Right lobe of liver (tissue), 6 donors: ENCODE results near the gene SLAIN2. TPM values are rescaled to one million over a fixed set of nuclear protein-coding genes. Genes with fewer than 3 reads are reported as not detected.
"Not testable (repeated sequence)": the region's sequence is repeated elsewhere in the genome, so short reads cannot be mapped to it uniquely, and the experiment has no call there.

ENCODE experiments used
- ATAC-seq, 4 donors: fragments of 200-7000 bp; cut with Tn5 transposase; one replicate each; pipeline ENCODE4 v1.9.1; 2020; ENCODE audit warnings: mild to moderate bottlenecking in 4 of 4, moderate library complexity in 4 of 4
- DNase-seq, 3 donors: peaks; one replicate each; pipeline ENCODE4 v3.0.0-alpha.2; 2020
- H3K27ac ChIP-seq, 3 donors: fragments of 200-600 bp; one replicate each; pipeline ENCODE4 v1.8.0; 2022
- H3K27me3 ChIP-seq, 2 donors: fragments of 200-600 bp; one replicate each; pipeline ENCODE4 v1.8.0; 2022
- H3K36me3 ChIP-seq, 4 donors: fragments of 200-600 bp; sonication (generic) in 1 of 4; one replicate each; pipeline versions ENCODE4 v1.5.1 to v1.8.0; 2017 to 2022; ENCODE audit warnings: control low read depth in 1 of 4
- H3K4me1 ChIP-seq, 4 donors: fragments of 200-600 bp; sonication (generic) in 1 of 4; one replicate each; pipeline versions ENCODE4 v1.5.1 to v1.8.0; 2017 to 2022; ENCODE audit warnings: control low read depth in 1 of 4
- H3K4me3 ChIP-seq, 3 donors: fragments of 200-600 bp; one replicate each; pipeline ENCODE4 v1.8.0; 2022
- H3K9me3 ChIP-seq, 4 donors: fragments of 200-600 bp; sonication (generic) in 1 of 4; one replicate each; pipeline versions ENCODE4 v1.5.1 to v1.8.0; 2017 to 2022; ENCODE audit warnings: control low read depth in 1 of 4
- POLR2A ChIP-seq: fragments of 450-650 bp; IDR thresholded peaks from one replicate; pipeline ENCODE4 v1.6.1; 2017; ENCODE audit warnings: antibody characterized with exemption, mild to moderate bottlenecking
- WGBS: methylation state at CpG from one replicate; pipeline ENCODE4 v1.1.6; 2018; ENCODE audit warnings: low coverage, low lambda C conversion rate; ENCODE audit not compliant: insufficient coverage; ENCODE audit errors: missing lambda C conversion rate; 5-methylcytosine and 5-hydroxymethylcytosine counted together
- intact Hi-C, 2 donors: fragments of 100-400 bp; cut with DNase I; formaldehyde crosslinking; loops; one replicate each; pipeline versions ENCODE4 v1.11.2 to v1.14.1; 2022
- total RNA-seq, 6 experiments: library from RNA; depleted of rRNA in 2 of 6; stranded (reverse); fragments of >200 nt in 2 of 6; fragmentation: NEBNext Ultra II Directional in 3 of 6; extraction: Animal tissue kit (Norgen Biotek cat#: 25700) in 3 of 6; gene quantifications; one replicate each; pipeline versions ENCODE4 v1.1.0 to v1.2.4, GENCODE V29; 2016 to 2023
- TF ChIP-seq, protein P1 (sequence below), 4 donors: fragments of 200-600 bp in 3 of 4; fragments of 450-650 bp in 1 of 4; IDR thresholded peaks; one replicate each; pipeline versions ENCODE4 v1.5.1 to v1.8.0; 2016 to 2022; ENCODE audit warnings: antibody characterized with exemption in 4 of 4, mild to moderate bottlenecking in 2 of 4
- donor health status: DM: no; HTN: yes; CAD: no.
- donor health status: DM: no; HTN: no; CAD: no.
- donor health status: DM: no; HTN: no; CAD: no.
- donor health status: DM: no; HTN: yes; CAD: no.
- donor health status: DM: no; HTN: yes; CAD: no.

Gene SLAIN2
- total RNA-seq, 6 experiments from 2014 or later, result 36.4 to 80.6 (median 45.1) TPM

DNA sequence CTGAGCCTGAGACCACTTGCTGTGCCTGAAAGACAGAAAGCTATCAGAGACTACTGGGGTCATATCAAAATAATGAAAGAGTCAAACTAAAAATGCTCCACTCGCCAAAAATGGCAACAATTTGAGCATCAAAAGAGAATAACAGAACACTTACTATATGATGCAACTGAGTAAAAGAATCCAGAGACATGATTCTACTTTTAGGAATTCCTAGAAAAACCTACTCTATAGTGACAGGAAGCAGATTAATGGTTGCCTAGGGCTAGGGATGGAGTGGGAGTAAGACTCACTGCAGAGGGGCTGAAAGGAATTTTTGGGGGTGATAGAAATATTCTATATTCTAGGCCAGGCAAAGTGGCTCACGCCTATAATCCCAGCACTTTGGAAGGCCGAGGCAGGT is 29.4 kb upstream of the SLAIN2 start:
- Histone ChIP-seq H3K4me1 (no peaks in the 10 kb centered on the region), H3K36me3 (no peaks in the 10 kb centered on the region), H3K9me3 (no peaks in the 10 kb centered on the region), H3K27ac (no peak overlapping the region), H3K4me3 (no peak overlapping the region), H3K27me3 (no peaks in the 10 kb centered on the region)
- intact Hi-C loops, result no loop called here
- no peak for DNase-seq
- no peak for ATAC-seq
- no peak for TF ChIP-seq POLR2A
- TF ChIP-seq, protein P1, sequence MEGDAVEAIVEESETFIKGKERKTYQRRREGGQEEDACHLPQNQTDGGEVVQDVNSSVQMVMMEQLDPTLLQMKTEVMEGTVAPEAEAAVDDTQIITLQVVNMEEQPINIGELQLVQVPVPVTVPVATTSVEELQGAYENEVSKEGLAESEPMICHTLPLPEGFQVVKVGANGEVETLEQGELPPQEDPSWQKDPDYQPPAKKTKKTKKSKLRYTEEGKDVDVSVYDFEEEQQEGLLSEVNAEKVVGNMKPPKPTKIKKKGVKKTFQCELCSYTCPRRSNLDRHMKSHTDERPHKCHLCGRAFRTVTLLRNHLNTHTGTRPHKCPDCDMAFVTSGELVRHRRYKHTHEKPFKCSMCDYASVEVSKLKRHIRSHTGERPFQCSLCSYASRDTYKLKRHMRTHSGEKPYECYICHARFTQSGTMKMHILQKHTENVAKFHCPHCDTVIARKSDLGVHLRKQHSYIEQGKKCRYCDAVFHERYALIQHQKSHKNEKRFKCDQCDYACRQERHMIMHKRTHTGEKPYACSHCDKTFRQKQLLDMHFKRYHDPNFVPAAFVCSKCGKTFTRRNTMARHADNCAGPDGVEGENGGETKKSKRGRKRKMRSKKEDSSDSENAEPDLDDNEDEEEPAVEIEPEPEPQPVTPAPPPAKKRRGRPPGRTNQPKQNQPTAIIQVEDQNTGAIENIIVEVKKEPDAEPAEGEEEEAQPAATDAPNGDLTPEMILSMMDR (IDR thresholded peaks at IDR 0.05), result no peak
- WGBS, result 90% methylated on average over 3 of the region's 3 CpGs

DNA sequence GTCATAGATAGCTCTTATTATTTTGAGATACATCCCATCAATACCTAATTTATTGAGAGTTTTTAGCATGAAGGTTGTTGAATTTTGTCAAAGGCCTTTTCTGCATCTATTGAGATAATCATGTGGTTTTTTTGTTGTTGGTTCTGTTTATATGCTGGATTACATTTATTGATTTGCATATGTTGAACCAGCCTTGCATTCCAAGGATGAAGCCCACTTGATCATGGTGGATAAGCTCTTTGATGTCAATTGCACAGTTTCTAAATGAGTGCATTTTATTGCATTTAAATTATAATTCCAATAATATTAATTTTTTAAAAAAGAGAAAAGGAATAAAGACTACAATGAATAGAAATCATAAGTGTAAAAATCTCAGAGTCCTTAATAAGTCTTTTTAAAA is 26.6 kb upstream of the SLAIN2 start:
- intact Hi-C loops, DNase-seq, H3K27ac ChIP-seq, H3K9me3 ChIP-seq, H3K4me3 ChIP-seq, H3K36me3 ChIP-seq, H3K4me1 ChIP-seq, ATAC-seq, H3K27me3 ChIP-seq: not testable (repeated sequence)

DNA sequence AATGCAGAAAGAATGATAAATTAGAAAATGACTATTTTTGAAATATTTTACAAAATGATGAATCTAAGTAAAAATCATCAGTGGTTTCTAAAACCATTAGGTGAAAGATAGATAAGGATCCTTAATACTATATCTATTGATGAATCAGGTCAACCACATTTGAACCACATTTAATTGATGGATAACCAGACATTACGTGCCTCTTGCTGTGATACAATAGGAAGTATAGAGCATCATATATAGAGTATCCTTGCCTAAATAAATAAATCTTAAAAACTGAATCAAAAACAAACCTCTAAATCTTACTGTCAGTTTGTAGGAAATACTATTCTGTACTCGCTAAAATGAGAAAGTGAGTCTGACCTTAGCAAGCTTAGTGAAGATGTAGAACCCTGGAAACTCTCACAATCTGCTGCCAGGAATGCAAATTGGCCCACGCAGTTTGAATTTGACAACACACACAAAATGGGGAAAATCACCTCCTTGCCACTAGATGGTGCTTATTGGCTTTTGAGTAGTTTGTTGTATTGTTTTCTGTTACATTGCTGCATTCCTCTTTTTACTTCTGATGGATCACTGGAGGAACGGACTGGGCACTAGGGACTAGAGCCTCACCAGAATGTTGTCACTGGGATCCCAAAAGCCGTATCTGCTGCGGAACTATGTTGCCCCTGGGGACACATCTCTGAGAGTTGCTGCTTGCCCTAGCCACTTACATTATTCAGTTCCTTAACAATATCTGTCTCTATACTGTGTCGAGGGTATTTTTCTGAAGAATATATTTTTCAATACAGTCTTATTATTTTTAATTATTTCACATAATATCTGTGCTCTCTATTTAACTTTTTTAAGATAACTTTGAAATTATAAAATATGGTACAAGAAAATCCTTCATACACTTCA is 25.4 kb upstream of the SLAIN2 start:
- ATAC-seq (peak; percentile 88 to 96 (median 92)), DNase-seq (no peak)
- H3K27me3 ChIP-seq, result no peaks in the 10 kb centered on the region
- TF ChIP-seq, protein P1 (IDR thresholded peaks at IDR 0.05), result peak; percentile 64 to 78 (median 72)
- TF ChIP-seq POLR2A, result no peak
- H3K36me3 ChIP-seq, result no peaks in the 10 kb centered on the region
- intact Hi-C loops, result no loop called here
- H3K27ac ChIP-seq, result no peak overlapping the region
- H3K9me3 ChIP-seq, result no peaks in the 10 kb centered on the region
- peaks cover 0 to 8% (median 0%) of the 10 kb centered on the region in 4 donors for H3K4me1 ChIP-seq
- H3K4me3 ChIP-seq, result no peak overlapping the region
- WGBS, result 22% methylated on average over 7 of the region's 7 CpGs

DNA sequence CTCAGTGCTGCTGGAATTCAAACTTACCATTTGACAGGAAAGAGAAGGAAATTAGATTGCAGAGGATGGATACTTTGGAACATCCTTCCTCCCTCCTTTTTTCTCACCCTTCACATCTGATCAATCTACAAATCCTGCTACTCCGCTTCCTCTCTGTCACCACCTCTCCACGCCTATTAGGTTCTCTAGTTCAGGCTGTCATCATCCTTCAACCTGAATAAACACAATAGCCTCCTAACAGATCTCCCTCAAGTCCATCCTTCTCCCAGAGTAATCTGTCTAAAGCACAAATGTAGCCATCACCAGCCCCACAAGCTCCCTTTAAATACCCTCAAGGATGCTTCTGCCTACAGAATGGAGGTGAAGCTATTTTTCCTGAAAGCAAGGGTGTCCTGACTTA is 20.0 kb upstream of the SLAIN2 start:
- H3K36me3 ChIP-seq, result no peaks in the 10 kb centered on the region
- no peak overlapping the region for H3K27ac ChIP-seq
- intact Hi-C loops, result no loop called here
- no peaks in the 10 kb centered on the region for H3K9me3 ChIP-seq
- H3K27me3 ChIP-seq, result no peaks in the 10 kb centered on the region
- H3K4me3 ChIP-seq, result no peak overlapping the region
- 74% methylated on average over 2 of the region's 2 CpGs for WGBS
- TF ChIP-seq POLR2A, result no peak
- TF ChIP-seq, protein P1 (IDR thresholded peaks at IDR 0.05), result no peak
- H3K4me1 ChIP-seq, result peaks cover 0 to 8% (median 0%) of the 10 kb centered on the region in 4 donors
- DNase-seq, result no peak
- no peak for ATAC-seq

DNA sequence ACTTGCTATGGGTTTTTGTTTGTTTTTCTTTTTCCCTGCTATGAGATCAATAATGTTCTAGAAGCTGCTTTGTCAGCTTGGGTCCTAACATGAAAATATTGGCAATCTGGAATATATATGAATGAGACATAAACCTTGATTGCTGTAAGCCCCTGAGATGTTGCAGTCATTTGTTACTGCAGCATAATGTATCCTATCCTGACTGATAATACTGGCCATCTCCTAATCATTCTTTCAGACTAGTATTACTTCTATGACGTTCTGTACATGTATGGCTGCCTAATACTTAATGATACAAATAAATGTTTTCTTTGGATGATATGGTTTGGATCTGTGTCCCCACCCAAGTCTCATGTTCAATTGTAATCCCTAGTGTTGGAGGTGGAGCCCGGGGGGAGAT is 19.3 kb upstream of the SLAIN2 start:
- intact Hi-C loops, result no loop called here
- 100% methylated on average over 2 of the region's 2 CpGs for WGBS

More for the DNA sequence above, 19.3 kb upstream of the SLAIN2 start:
- no peak for DNase-seq
- ATAC-seq, result no peak
- Histone ChIP-seq H3K27ac (no peak overlapping the region), H3K4me1 (peaks cover 0 to 8% (median 0%) of the 10 kb centered on the region in 4 donors), H3K9me3 (no peaks in the 10 kb centered on the region), H3K4me3 (no peak overlapping the region), H3K27me3 (no peaks in the 10 kb centered on the region), H3K36me3 (no peaks in the 10 kb centered on the region)
- TF ChIP-seq, protein P1 (IDR thresholded peaks at IDR 0.05), result no peak
- no peak for TF ChIP-seq POLR2A
